HG03457 (cell line): Measurements from ENCODE around the gene BICC1.

Experiments
- ATAC-seq: cut with Tn5 transposase; IDR thresholded peaks from one replicate; pipeline ENCODE4 v1.9.1; 2021; ENCODE audit warnings: moderate number of reproducible peaks; ENCODE audit not compliant: unreplicated experiment

Gene BICC1

DNA sequence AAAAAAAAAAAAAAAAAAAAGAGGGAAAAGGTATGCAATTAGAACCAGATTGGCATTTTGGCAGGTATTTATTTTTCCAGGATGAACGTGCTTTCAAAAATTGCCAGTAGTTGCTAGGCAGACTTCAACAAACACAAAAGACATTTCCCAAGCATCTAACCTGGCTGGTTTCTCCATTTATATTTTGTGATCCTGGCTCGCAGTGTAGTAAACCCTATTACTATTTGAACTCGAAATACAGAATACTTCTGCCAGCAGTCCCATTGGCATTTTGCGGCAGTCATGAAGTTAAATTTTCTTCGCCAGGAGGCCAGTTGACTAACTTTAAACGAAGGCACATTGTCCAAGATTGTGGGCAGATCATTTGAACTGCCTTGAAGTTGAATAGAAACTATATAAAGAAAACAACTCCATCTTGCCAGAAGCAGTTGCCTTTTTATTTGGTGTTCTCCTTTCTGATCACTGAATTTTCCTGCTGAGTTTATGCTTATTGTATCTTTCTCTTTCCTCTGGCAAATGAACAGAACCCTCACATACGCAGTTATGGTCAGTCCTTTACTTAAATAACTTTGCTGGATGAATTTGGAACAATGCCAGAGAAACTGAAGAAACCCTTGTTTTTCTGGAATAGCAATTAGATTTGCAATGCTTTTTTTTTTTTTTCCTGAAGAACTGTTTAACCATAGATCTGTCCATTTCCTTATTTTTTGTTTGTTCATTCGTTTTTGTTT, 132.9 kb downstream of the BICC1 start:
- no peak for ATAC-seq

DNA sequence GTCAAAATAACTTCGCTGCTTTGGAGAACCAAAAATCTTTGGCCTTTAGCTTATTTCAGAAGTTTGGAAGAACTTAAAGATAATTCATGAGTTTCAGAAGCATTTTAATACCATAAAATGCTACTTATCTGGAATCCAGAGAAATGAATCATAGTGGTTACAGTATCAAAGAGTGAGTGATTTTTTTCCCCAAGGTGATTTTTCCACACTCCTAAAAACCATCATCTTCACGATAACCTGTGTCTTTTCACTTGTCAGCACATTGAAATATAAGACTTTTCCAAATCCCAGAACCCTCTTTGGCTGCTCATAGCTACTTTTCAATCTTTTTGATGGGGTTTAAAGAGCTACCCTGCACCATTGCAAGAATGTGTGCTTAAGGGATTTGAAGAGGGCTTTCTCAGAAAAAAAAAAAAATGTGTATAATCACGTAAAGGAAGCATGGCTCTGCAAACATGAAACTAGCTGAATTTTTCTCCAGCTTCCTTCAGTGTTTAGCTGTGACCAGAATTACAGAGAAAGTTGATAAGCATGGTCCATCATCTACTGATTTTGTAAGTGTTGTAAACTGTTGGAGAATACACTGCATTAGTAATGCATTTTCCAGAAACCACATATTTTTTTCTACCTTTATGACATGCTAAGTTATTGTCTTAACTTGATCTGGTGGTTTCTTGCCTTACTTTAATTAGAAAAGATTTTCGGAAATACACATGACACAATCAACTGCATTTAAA, 134.9 kb downstream of the BICC1 start:
- ATAC-seq: no peak

GRCh38 chr10:58648131-58648530, 135.5 kb downstream of the BICC1 start:
- ATAC-seq: no peak

GRCh38 chr10:58651040-58651439, 138.4 kb downstream of the BICC1 start:
- no peak for ATAC-seq

- no peak for ATAC-seq
These were observed 139.1 kb downstream of the BICC1 start for GRCh38 chr10:58651742-58652141.

GRCh38 chr10:58653139-58653538, 140.5 kb downstream of the BICC1 start:
- ATAC-seq: no peak

GRCh38 chr10:58660575-58661255, 148.0 kb downstream of the BICC1 start:
- no peak for ATAC-seq

GRCh38 chr10:58661336-58661735, 148.7 kb downstream of the BICC1 start:
- ATAC-seq: no peak

- ATAC-seq: no peak
These were observed 149.2 kb downstream of the BICC1 start for GRCh38 chr10:58661902-58662301.

- ATAC-seq: no peak
These were observed 149.6 kb downstream of the BICC1 start for GRCh38 chr10:58662314-58662713.

GRCh38 chr10:58665361-58665760, 152.7 kb downstream of the BICC1 start:
- ATAC-seq: no peak

DNA sequence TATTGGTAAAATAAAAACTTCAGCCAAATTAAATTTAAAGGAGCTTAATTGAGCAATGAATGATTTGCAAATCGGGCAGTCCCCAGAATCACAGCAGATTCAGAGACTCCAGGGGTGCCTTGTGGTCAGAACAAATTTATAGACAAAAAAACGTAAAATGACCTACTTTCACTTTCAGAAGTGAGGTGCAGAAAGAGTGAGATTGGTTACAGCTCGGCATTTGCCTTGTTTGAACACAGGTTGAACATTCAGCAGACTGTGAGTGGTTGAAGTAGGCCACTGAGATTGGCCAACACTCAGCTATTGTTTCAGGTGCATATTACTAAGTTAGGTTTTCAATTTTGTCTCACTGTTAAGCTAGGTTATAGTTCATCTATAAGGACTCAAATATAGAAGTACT, 153.4 kb downstream of the BICC1 start:
- ATAC-seq: no peak

DNA sequence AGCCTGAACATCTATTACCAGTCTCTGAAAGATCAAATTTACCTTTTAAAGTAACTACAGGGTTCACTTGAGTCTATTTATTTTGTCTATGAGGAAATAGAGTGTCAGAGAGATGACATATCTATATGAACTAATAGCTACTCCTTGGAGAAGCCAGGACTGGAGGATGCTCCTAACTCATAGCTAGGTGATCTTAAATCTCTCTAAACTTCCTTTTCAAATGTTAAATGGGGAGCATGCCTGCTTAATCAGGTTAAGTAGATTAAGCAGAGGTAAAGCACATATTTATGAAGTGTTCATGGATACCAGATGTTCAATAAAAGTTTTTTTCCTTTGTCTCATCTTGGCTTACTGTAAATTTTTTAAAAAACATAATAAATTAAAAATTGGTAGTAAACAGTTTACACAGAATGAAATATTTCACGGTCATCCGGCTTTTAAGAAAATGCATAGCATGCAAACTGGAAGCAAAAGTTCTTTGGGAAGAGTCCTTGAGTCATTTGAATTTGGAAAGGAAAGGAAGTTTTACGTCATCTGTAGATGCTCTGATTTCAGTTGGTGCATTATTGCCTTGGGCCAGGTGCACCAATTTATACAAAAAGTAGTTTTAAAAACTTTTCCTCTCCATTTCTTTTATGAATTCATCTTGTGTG, 155.1 kb downstream of the BICC1 start:
- no peak for ATAC-seq

DNA sequence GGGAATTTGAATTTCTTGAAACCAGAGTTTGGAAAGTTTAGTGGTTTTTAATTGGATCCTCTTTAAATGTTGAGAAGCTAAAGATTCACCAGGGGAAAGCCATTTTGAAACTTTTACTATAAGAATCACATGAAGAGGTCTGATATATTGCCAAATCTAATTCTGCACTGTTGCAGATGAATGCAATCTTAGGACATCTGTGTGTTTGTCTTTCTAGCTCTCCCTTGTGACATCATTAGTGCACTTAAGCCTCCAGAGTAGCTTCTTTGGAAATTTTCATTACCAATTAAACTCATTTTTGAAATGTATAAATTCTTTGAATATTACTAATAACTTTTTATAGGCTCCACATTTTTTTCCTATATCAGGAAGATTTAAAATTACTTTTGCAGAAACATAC, 160.2 kb downstream of the BICC1 start:
- ATAC-seq: no peak

GRCh38 chr10:58674251-58674650, 161.6 kb downstream of the BICC1 start:
- ATAC-seq: no peak

- ATAC-seq: no peak
These were observed 162.6 kb downstream of the BICC1 start for GRCh38 chr10:58675321-58675720.

DNA sequence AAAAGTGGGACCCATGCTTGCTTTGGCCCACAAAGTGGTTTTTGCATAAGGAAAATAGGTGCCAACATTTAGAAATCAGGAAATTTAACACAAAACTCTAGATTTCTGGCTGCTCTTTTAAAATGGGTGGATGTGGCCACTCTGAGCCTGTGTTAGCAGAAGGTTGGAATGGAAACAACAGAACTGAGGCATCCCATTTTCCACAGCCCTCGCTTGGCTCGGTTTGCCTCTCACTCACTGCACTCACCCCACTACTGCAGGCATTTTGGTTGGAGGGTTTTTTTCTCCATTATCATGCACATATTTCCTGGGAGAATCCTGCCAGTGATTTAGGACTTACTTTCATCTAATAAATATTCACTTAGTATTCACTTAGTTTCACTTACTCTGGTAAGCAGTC, 178.9 kb downstream of the BICC1 start:
- no peak for ATAC-seq

DNA sequence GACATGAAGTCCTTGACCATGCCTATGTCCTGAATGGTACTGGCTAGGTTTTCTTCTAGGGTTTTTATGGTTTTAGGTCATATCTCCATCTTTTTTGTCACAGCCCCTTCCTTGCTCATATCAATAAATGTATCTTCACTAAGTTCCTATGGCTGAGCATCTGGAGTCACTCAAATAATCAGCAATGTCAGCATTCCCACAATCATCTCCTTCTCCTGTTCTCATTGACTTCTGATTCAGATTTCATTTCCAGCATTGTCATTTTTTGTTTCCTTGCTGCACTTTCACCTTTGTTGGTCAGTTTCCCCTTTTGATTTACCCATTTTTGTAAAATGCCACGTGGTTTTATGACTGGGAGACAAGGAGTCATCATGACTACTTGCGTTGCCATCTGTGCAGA, 181.2 kb downstream of the BICC1 start:
- ATAC-seq: no peak

GRCh38 chr10:58695022-58695421, 182.3 kb downstream of the BICC1 start:
- no peak for ATAC-seq

GRCh38 chr10:58696736-58697135, 184.1 kb downstream of the BICC1 start:
- no peak for ATAC-seq

DNA sequence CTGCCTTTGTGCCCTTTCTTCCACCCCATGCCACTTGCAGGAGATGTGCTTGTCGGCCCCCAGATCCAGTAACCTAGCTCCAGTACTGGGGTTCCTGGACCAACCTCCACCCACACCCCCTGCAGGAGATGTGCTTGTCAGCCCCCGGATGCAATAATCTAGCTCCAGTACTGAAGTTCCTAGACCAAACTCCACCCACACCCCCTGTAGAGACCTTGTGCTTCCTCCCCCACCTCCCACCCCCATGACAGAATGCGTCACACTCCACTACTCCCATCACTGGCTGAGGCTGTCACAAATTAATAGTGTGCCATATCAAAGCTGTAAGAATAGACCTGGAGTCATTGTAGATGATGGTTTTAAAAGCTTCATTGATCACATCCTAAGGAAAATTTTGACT, 185.0 kb downstream of the BICC1 start:
- no peak for ATAC-seq
